GM18858 (cell line): ENCODE results near the gene ZNF771.
A peak's percentile ranks its signal among the peaks of the same experiment; 100 is the strongest.

Experiments used
- ATAC-seq: cut with Tn5 transposase; IDR thresholded peaks from one replicate; pipeline ENCODE4 v1.9.1; 2021; ENCODE audit not compliant: unreplicated experiment

Gene ZNF771

GRCh38 chr16:30397776-30398660 is 9.4 kb upstream of the ZNF771 start:
- no peak for ATAC-seq

- ATAC-seq = no peak
Measured at GRCh38 chr16:30398661-30399434, 8.6 kb upstream of the ZNF771 start.

DNA sequence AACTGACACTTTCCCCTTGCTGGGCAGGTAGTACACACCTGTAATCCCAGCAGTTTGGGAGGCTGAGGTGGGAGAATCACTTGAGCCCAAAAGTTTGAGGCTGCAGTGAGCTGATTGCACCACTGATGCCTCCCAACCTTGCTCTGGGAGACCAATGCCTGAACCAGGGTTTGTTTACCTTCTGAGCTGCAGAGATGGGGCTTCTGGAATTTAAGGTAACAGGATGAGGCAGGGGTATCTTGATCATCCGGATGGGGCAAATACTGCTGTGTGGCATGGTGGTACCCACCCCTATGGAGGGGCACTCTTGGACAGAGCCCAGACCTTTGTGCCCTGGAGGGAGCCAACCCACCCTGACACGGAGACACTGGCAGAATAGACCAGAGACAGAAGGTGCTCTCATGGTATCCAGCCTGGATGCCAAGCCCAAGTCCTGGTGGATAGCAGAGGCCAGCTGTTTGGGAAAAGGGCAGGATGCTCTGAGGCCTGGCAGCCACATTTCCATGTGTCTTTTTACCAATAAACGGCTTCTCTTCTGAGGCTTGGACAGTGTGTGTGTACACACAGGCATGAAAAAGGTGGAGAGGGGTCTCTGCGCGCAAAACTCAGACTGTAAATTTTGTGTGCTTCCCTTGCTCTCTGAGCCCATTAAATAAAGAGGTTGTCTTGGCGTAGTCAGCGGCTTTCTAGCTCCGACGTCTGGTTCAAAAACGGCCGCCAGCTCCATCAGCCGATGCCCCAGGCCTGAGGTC is 7.8 kb upstream of the ZNF771 start:
- no peak for ATAC-seq

GRCh38 chr16:30401768-30402425 is 5.5 kb upstream of the ZNF771 start:
- ATAC-seq = no peak

GRCh38 chr16:30406795-30407101 is 658 bp upstream of the ZNF771 start:
- ATAC-seq = no peak

DNA sequence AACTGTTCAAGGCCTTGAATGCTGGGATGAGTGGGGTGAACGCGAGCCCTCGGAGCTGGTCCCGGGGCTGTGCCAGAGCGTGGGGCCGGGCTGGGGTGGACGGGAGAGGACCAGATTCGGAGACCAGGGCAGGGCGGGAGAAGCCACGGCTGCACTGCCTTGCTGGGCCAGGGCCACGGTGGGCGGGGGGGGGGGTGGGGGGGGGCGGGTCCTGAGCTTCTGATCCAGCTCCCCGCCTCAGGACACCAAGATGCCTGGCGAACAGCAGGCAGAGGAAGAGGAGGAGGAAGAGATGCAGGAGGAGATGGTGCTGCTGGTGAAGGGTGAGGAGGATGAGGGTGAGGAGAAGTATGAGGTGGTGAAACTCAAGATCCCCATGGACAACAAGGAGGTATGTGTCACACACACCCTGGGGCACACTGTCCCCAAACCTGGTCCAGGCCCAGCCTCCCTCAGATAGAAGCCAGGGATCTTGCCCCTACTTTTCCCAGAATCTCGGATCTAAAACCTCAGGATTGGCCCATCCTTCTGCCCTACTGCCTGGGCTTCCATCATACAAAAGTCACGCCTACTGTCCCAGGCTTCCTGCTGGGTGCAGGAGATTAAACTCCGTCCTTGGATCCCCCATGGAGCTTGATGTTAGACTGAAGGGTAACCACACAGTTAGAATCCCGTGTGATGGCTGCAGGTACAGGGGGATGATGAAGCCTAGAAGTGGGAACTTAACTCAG is 563 bp downstream of the ZNF771 start:
- ATAC-seq = no peak

GRCh38 chr16:30409125-30410060 is 2.0 kb downstream of the ZNF771 start:
- no peak for ATAC-seq

DNA sequence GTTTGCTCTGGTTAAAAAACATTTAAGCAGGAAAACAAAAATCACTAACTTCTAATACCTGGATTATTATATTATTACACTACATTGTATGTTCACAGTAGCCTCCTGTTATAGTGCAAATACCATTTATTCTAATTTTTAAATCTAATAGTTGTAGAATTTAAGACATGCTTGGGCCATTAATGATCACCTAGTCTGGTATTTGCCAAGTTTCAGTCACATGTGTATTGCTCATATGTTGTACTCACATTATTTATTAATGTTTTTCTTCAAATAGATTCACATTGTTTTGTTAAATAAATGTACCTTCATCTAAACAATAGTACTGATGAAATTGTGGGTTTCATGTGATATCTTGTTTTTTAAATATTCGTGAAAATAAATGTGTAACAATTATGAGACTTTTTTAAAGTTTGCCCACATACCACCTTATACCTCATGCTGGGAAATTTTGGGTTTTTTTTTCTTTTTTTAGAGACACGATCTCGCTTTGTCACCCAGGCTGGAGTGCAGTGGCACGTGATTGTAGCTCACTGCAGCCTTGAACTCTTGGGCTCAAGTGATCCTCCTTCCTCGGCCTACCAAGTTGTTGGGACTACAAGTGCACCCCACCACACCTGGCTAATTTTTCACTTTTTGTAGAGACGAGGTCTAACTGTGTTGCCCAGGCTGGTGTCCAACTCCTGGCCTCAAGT is 5.9 kb downstream of the ZNF771 start:
- no peak for ATAC-seq

GRCh38 chr16:30414159-30414558 is 6.8 kb downstream of the ZNF771 start:
- no peak for ATAC-seq

DNA sequence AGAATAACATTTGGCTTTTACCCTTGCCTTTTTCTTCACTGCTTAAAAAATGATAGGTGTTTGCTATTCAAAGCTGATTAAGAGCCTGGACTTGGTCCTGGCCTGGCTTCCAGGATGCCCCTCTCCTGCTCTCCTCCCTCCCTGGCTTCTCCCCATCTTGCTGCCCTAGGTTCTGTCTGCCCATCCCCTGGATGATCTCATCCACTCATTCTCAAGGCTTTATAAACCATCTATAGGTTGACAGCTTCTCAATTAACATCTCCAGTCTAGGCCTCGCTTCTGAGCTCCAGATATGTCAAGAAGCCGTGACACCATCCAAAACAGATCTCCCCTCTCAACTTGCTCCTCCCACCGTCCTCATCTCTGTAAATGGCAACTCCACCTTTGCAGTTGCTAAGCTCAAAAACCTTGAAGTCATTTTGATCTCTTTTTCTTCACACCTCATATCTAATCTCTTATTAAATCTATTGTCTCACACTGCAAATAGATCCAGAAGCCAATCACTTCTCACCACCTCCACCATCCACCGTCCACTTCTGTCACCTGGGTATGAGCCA is 8.7 kb downstream of the ZNF771 start:
- no peak for ATAC-seq

- no peak for ATAC-seq
Measured at GRCh38 chr16:30416624-30417528, 9.5 kb downstream of the ZNF771 start.

DNA sequence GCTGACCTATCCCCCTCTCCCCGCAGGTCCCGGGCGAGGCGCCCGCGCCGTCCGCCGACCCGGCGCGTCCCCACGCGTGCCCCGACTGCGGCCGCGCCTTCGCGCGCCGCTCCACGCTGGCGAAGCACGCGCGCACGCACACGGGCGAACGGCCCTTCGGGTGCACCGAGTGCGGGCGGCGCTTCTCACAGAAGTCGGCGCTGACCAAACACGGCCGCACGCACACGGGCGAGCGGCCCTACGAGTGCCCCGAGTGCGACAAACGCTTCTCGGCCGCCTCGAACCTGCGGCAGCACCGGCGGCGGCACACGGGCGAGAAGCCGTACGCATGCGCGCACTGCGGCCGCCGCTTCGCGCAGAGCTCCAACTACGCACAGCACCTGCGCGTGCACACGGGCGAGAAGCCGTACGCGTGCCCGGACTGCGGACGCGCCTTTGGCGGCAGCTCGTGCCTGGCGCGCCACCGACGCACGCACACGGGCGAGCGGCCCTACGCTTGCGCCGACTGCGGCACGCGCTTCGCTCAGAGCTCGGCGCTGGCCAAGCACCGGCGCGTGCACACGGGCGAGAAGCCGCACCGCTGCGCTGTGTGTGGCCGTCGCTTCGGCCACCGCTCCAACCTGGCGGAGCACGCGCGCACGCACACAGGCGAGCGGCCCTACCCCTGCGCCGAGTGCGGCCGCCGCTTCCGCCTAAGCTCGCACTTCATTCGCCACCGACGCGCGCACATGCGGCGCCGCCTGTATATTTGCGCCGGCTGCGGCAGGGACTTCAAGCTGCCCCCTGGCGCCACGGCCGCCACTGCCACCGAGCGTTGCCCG is 10.3 kb downstream of the ZNF771 start:
- peak; percentile 66 for ATAC-seq

DNA sequence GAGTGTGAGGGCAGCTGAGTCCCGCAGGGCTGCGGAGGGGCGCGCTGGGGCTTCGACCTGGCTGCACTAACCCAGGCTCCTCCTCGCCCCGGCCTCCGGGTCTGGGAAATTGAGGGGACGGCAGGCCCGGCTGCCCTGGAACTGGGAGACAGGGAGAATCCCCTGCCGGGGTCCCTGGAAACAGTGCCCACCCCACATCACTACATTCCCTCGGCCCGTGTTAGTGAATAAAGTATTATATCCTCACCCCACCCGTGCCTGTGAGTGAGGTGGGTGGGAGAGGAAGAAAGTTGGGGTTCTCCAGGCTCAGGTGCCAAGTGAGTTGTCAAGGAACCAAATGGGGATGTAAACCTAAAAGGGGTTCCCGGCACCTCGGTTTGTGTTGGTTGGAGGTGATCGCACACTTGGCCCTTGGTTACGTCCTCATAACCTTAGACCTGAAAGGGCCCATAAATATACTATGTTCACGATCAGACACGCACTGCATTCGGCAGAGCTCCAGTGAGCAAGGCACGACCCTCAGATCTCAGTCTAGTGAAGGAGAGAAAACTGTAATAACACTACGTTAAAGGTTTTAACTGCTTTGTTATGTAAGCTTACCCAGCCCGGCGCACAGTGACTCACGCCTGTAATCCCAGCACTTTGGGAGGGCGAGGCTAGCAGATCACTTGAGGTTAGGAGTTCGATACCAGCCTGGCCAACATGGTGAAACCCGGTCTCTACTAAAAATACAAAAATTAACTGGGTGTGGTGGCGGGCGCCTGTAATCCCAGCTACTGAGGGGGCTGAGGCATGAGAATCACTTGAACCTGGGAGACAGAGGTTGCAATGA is 11.2 kb downstream of the ZNF771 start:
- no peak for ATAC-seq

GRCh38 chr16:30421010-30421409 is 13.6 kb downstream of the ZNF771 start:
- ATAC-seq = no peak

GRCh38 chr16:30428055-30428454 is 20.6 kb downstream of the ZNF771 start:
- no peak for ATAC-seq

DNA sequence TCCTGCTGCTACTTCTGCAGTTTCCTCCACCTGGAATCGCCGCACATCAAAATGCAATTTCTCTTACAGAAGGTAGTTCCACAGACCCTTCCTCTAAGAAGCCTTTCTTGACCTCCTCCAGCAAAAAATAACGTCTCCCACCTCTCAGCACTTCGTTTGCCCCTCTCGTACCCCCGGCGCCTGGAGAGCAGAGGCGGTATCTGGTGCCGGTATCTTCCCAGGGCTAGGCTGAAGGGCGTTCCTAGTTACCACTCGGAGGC is 21.9 kb downstream of the ZNF771 start:
- ATAC-seq = no peak
